Measurements from ENCODE around the gene PIK3R6.

The PIK3R6 gene

DNA sequence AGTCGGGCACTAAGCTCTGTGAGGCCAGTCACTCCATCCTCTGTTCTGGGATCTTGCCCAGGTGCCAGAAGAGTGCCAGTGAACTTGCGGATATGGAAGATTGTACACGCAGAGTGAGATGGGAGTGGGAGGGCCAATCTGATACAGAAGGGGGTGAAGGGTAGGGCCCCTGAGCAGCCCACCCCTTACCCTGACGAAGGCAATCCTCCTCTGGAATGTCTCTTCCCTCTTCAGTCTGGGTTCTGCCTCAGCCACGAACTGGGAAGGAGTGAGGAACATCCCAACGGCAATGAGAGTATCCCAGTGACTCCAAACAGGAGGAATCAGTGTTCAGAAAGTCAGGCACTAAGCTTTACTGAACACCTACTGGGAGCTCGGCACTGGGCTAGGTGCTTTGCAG is 11.9 kb upstream of the PIK3R6 start:
- ChIA-PET CTCF (interaction anchor here (1.1 to 3.5 kb wide), 7 partner anchors 8 to 119 kb away, joined by 3 to 15 read pairs (median 4); no protein-coding TSS in a partner anchor), POLR2A (no interaction called here)
- DNase-seq (ENCODE audit: extremely low spot score), result no peak
- TF ChIP-seq, protein P1, sequence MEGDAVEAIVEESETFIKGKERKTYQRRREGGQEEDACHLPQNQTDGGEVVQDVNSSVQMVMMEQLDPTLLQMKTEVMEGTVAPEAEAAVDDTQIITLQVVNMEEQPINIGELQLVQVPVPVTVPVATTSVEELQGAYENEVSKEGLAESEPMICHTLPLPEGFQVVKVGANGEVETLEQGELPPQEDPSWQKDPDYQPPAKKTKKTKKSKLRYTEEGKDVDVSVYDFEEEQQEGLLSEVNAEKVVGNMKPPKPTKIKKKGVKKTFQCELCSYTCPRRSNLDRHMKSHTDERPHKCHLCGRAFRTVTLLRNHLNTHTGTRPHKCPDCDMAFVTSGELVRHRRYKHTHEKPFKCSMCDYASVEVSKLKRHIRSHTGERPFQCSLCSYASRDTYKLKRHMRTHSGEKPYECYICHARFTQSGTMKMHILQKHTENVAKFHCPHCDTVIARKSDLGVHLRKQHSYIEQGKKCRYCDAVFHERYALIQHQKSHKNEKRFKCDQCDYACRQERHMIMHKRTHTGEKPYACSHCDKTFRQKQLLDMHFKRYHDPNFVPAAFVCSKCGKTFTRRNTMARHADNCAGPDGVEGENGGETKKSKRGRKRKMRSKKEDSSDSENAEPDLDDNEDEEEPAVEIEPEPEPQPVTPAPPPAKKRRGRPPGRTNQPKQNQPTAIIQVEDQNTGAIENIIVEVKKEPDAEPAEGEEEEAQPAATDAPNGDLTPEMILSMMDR (IDR thresholded peaks at IDR 0.05; ENCODE audit: control extremely low read depth, extremely low read depth, low read depth, missing control alignments), result no peak

- CTCF ChIA-PET, result interaction anchor here (1.3 to 3.5 kb wide), 4 partner anchors 11 to 16 kb away, joined by 4 to 15 read pairs (median 4); no protein-coding TSS in a partner anchor
Observed at GRCh38 chr17:8877984-8878383, 10.5 kb upstream of the PIK3R6 start.

GRCh38 chr17:8875957-8876356 is 8.5 kb upstream of the PIK3R6 start:
- no peak for DNase-seq (ENCODE audit: extremely low spot score)
- CTCF ChIA-PET, result interaction anchor here (1.1 to 1.3 kb wide), 2 partner anchors 14 to 19 kb away, joined by 3 to 4 read pairs; no protein-coding TSS in a partner anchor
- TF ChIP-seq, protein P1 (IDR thresholded peaks at IDR 0.05; ENCODE audit: control extremely low read depth, extremely low read depth, low read depth, missing control alignments), result no peak
- POLR2A ChIA-PET, result no interaction called here

More at GRCh38 chr17:8877984-8878383, 10.5 kb upstream of the PIK3R6 start:
- POLR2A ChIA-PET, result no interaction called here
- DNase-seq (ENCODE audit: extremely low spot score), result no peak
- TF ChIP-seq, protein P1 (IDR thresholded peaks at IDR 0.05; ENCODE audit: control extremely low read depth, extremely low read depth, low read depth, missing control alignments), result no peak

- TF ChIP-seq, protein P1 (IDR thresholded peaks at IDR 0.05; ENCODE audit: control extremely low read depth, extremely low read depth, low read depth, missing control alignments), result no peak
- DNase-seq (ENCODE audit: extremely low spot score), result no peak
- ChIA-PET CTCF (interaction anchor here (1.1 kb wide), 1 partner anchor 14 kb away, joined by 3 read pairs; no protein-coding TSS in a partner anchor), POLR2A (no interaction called here)
Observed at GRCh38 chr17:8875436-8875835, 8.0 kb upstream of the PIK3R6 start.

GRCh38 chr17:8873801-8874715 is 6.6 kb upstream of the PIK3R6 start:
- ChIA-PET POLR2A (no interaction called here), CTCF (interaction anchor here (1.0 to 1.2 kb wide), 3 partner anchors 8 to 124 kb away, joined by 3 read pairs; no protein-coding TSS in a partner anchor)
- no peak for DNase-seq (ENCODE audit: extremely low spot score)
- TF ChIP-seq, protein P1 (IDR thresholded peaks at IDR 0.05; ENCODE audit: control extremely low read depth, extremely low read depth, low read depth, missing control alignments), result no peak

DNA sequence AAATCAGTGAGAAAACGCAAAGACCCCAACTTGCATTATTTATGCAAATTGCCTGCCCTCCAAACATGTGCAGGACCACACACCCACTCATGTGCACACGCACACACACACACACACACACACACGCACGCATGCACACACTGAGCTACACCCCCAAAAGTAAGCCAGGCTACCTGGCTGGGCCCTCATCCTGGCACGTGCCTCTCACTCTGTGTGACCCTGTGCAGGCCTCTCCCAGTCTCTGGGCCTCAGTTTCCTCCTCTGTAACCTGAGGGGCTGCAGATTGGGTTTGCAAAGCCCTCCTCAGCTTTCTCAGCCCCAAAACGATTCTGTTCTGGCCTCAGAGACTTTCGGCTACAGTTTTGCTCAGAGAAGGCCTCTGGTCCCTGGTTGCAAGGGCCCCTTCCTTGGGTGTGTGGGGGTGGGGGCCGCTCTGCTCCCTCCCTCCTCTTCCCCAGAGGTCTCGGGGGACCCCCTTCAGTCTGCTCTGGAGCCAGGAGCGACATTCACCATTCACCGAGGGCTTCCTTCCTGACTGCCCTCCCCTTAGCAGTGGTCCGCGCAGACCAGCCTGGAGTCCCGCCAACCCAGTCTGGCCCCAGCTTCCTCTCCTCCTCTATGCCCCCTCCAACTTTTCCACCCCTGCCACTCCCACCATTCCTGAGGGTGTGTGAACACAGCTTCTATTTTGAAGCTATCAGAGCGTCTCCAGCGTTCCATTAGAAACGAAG is 5.4 kb upstream of the PIK3R6 start:
- CTCF ChIA-PET, result interaction anchor here (0.8 to 1.5 kb wide), 5 partner anchors 9 to 126 kb away, joined by 3 to 4 read pairs (median 3); no protein-coding TSS in a partner anchor
- TF ChIP-seq, protein P1 (IDR thresholded peaks at IDR 0.05; ENCODE audit: control extremely low read depth, extremely low read depth, low read depth, missing control alignments), result no peak
- no peak for DNase-seq (ENCODE audit: extremely low spot score)
- POLR2A ChIA-PET, result no interaction called here

All from GM10248 (cell line).